Rectal smooth muscle tissue (tissue), 1 donor: Measurements from ENCODE around the gene ZXDC.

Source experiments
- H3K27ac ChIP-seq: one replicate; pipeline ENCODE4 v1.7.0; 2013; ENCODE audit warnings: low read depth, low read length, inconsistent platforms
- H3K27me3 ChIP-seq: one replicate; pipeline ENCODE4 v1.7.0; 2013; ENCODE audit warnings: low read length; ENCODE audit not compliant: control insufficient read depth, insufficient read depth
- H3K36me3 ChIP-seq: one replicate; pipeline ENCODE4 v1.7.0; 2013; ENCODE audit warnings: low read length; ENCODE audit not compliant: control insufficient read depth, insufficient read depth
- H3K4me1 ChIP-seq: one replicate; pipeline ENCODE4 v1.7.0; 2013; ENCODE audit warnings: low read length; ENCODE audit not compliant: control insufficient read depth, insufficient read depth
- H3K4me3 ChIP-seq: one replicate; pipeline ENCODE4 v1.7.0; 2013; ENCODE audit warnings: low read length
- H3K9ac ChIP-seq: one replicate; pipeline ENCODE4 v1.7.0; 2013; ENCODE audit warnings: low read length

The ZXDC gene

GRCh38 chr3:126502656-126503055 lies 27.0 kb upstream of the ZXDC start:
- Histone ChIP-seq H3K9ac (no peak overlapping the region), H3K27ac (no peak overlapping the region), H3K36me3 (no peaks in the 10 kb centered on the region), H3K4me1 (no peaks in the 10 kb centered on the region), H3K27me3 (no peaks in the 10 kb centered on the region), H3K4me3 (no peak overlapping the region)

GRCh38 chr3:126501736-126502135 lies 26.0 kb upstream of the ZXDC start:
- Histone ChIP-seq H3K36me3 (no peaks in the 10 kb centered on the region), H3K9ac (no peak overlapping the region), H3K4me3 (no peak overlapping the region), H3K27me3 (no peaks in the 10 kb centered on the region), H3K4me1 (no peaks in the 10 kb centered on the region), H3K27ac (no peak overlapping the region)

DNA sequence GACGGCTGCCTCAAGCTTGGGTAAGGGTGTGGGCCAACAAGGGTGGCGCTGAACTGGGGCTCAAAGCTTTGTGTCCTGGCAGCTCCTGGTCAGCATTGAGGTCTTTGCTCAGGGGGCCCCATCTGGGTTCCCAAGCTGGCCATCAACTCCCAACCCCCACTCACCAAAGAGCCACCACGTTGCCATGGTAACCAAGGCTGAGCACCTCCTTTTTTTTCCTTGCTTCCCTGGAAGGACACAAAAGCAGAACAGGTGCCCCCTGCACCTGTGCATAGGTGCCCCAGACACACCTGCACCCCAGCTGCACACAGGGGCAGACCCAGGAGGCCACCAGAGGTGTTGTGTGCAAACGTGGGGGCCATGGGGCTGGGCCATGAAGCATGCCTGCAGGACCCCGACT lies 25.4 kb upstream of the ZXDC start:
- no peak overlapping the region for H3K4me3 ChIP-seq
- H3K36me3 ChIP-seq: no peaks in the 10 kb centered on the region
- no peaks in the 10 kb centered on the region for H3K27me3 ChIP-seq
- H3K27ac ChIP-seq: no peak overlapping the region
- H3K9ac ChIP-seq: no peak overlapping the region
- H3K4me1 ChIP-seq: no peaks in the 10 kb centered on the region

GRCh38 chr3:126500016-126500415 lies 24.3 kb upstream of the ZXDC start:
- no peaks in the 10 kb centered on the region for H3K4me1 ChIP-seq
- no peaks in the 10 kb centered on the region for H3K27me3 ChIP-seq
- no peak overlapping the region for H3K9ac ChIP-seq
- no peak overlapping the region for H3K4me3 ChIP-seq
- no peaks in the 10 kb centered on the region for H3K36me3 ChIP-seq
- no peak overlapping the region for H3K27ac ChIP-seq

GRCh38 chr3:126499401-126499800 lies 23.7 kb upstream of the ZXDC start:
- H3K9ac ChIP-seq: no peak overlapping the region
- H3K4me1 ChIP-seq: no peaks in the 10 kb centered on the region
- H3K27ac ChIP-seq: no peak overlapping the region
- no peaks in the 10 kb centered on the region for H3K36me3 ChIP-seq
- no peak overlapping the region for H3K4me3 ChIP-seq
- H3K27me3 ChIP-seq: no peaks in the 10 kb centered on the region

- no peak overlapping the region for H3K9ac ChIP-seq
- no peaks in the 10 kb centered on the region for H3K36me3 ChIP-seq
- H3K27ac ChIP-seq: no peak overlapping the region
- no peak overlapping the region for H3K4me3 ChIP-seq
- no peaks in the 10 kb centered on the region for H3K27me3 ChIP-seq
- no peaks in the 10 kb centered on the region for H3K4me1 ChIP-seq
These were observed 23.2 kb upstream of the ZXDC start for GRCh38 chr3:126498929-126499328.

DNA sequence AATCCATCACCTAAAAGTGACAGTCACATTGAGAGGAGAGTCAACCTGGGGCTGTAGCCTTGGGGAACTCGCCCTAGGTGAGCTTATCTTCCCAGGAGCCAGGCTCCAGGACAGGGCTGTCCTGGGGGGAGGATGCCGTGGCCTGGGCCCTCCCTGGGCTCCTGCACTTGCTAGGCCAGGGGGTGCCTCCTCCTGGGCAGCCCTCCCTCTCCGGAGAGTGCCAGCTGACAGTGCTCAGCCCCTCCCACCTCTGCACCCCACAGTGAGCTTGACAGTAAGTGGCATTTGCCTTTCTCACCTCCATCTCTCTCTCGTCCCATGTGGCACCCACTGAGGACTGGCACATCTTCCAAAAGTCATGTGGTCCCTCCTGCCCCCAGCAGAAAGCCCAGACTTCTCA lies 22.8 kb upstream of the ZXDC start:
- Histone ChIP-seq H3K4me3 (no peak overlapping the region), H3K4me1 (no peaks in the 10 kb centered on the region), H3K9ac (no peak overlapping the region), H3K36me3 (no peaks in the 10 kb centered on the region), H3K27ac (no peak overlapping the region), H3K27me3 (no peaks in the 10 kb centered on the region)

DNA sequence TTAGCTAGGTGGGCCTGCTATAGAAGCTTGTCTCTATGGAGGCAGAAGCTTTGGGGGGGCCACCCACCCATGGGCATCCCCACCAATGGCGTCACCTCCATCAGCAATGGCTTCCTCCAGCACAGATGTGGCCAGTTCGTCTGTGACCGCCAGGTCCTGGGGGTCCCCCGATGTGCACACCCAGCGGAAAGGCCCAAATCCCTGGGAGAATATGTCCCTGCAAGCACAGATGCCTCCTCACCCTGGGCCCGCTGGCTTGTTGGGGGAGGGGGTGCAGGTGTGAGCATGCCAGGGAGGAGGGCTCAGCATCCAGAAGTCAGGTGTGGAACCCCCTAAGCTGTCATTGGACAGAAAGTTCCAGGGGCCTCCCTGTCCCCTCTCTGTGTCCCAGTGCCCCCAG lies 22.3 kb upstream of the ZXDC start:
- Histone ChIP-seq H3K36me3 (no peaks in the 10 kb centered on the region), H3K9ac (no peak overlapping the region), H3K4me1 (no peaks in the 10 kb centered on the region), H3K4me3 (no peak overlapping the region), H3K27me3 (no peaks in the 10 kb centered on the region), H3K27ac (no peak overlapping the region)

DNA sequence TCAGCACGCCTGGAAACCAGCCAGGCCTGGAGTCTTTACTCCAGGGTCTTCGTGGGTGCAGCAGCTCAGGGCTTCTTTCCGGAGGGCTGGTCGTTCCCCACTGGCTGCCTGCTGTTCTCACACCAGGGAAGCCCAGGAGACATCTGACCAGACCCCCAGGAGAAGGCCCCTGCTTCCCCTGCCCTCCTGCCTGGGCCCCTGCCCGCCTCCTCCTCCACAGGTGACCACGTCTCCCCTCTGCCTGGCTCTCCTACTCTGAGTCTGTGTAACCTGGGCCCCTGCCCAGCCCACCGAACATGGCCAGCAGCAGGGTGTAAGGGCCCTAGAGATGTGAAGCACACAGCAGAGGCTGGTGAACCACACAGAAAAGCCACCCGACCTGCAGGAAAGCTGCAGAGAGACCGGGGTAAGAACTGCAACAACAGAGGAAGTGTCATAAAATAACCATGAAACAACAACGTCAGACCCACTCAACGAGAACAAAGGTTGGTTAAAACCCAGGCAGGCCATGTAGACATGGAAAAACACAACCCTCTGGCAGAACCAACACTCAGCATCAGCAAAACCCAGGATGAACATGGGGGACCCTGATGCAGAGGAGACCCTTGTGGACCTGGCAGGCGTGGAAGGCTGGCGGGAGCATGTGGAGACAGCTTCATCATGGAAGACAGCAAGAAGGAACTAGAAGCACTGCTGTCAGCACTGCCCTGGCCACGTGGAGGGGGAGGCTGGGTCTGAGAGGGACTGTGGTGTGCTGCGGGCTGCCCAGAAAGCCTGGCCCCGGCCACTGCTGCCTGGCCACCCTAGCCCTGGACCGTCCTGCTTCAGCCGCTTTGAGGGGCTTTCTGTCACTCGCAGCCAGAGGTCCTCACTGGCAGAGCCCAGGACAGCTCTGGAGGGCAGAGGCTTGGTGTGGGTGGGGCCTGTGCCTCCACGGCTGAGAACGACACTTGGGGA lies 21.5 kb upstream of the ZXDC start:
- no peak overlapping the region for H3K27ac ChIP-seq

GRCh38 chr3:126495786-126496185 lies 20.1 kb upstream of the ZXDC start:
- Histone ChIP-seq H3K9ac (no peak overlapping the region), H3K27ac (no peak overlapping the region), H3K27me3 (no peaks in the 10 kb centered on the region), H3K36me3 (no peaks in the 10 kb centered on the region), H3K4me1 (no peaks in the 10 kb centered on the region), H3K4me3 (no peak overlapping the region)

More for the DNA sequence above, 21.5 kb upstream of the ZXDC start:
- Histone ChIP-seq H3K36me3 (no peaks in the 10 kb centered on the region), H3K4me3 (no peak overlapping the region), H3K27me3 (no peaks in the 10 kb centered on the region), H3K9ac (no peak overlapping the region), H3K4me1 (no peaks in the 10 kb centered on the region)

DNA sequence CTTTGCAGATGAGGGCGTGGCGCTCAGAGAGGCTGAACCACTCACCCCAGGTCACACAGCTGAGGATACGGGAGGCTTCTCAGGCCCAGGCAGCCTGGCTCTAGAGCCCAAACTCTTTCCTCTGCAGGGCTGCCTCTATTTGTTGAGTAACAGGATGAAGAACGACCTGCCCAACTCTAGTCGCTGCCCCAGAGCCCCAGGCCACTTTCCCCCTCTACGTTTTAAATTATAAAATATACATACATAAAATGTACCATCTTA lies 19.2 kb upstream of the ZXDC start:
- no peak overlapping the region for H3K9ac ChIP-seq
- H3K27ac ChIP-seq: no peak overlapping the region
- H3K4me3 ChIP-seq: no peak overlapping the region
- no peaks in the 10 kb centered on the region for H3K27me3 ChIP-seq
- H3K36me3 ChIP-seq: no peaks in the 10 kb centered on the region
- H3K4me1 ChIP-seq: no peaks in the 10 kb centered on the region

GRCh38 chr3:126494204-126494969 lies 18.7 kb upstream of the ZXDC start:
- Histone ChIP-seq H3K27me3 (no peaks in the 10 kb centered on the region), H3K9ac (no peak overlapping the region), H3K36me3 (no peaks in the 10 kb centered on the region), H3K4me1 (no peaks in the 10 kb centered on the region), H3K27ac (no peak overlapping the region), H3K4me3 (no peak overlapping the region)

DNA sequence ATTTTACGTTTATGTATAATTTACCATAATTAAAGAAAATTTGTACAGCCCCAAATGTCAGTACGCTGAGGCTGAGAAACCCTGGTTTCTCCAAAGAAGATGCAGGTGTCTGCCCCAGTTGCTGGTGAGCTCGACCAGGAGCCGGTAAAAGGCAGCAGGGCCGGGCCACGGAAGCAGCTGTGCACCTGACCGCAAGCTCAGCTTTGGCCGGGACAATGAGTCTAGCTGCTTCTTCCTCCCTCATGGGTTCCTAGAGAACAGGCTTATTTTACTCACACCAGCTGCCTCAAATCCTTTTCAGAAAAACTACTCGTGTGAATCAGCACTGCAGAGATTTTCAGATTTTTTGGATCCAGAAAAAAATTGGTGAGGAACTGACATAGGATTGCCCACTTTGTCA lies 18.0 kb upstream of the ZXDC start:
- no peaks in the 10 kb centered on the region for H3K4me1 ChIP-seq
- no peak overlapping the region for H3K9ac ChIP-seq
- H3K27ac ChIP-seq: no peak overlapping the region
- H3K27me3 ChIP-seq: no peaks in the 10 kb centered on the region
- no peaks in the 10 kb centered on the region for H3K36me3 ChIP-seq
- no peak overlapping the region for H3K4me3 ChIP-seq
